H1 (cell line): ENCODE results near the gene HYAL1. TPM values are rescaled to one million over a fixed set of nuclear protein-coding genes. Genes with fewer than 3 reads are reported as not detected.

Experiments
- CTCF ChIA-PET: fragments of 300-600 bp; sonication (Branson Sonifier 250); formaldehyde crosslinking; loops from one replicate; lab custom pipeline; 2021; ENCODE audit not compliant: partially characterized antibody; lab: Charles Lee
- POLR2A ChIA-PET: fragments of 300-600 bp; sonication (Branson Sonifier 250); formaldehyde crosslinking; loops from one replicate; lab custom pipeline; 2021; ENCODE audit warnings: inconsistent platforms; ENCODE audit not compliant: partially characterized antibody; lab: Charles Lee
- DNase-seq, 2 experiments: peaks; one replicate each; pipeline versions ENCODE4 v3.0.0 to v3.0.0-alpha.2; 2010 to 2022; ENCODE audit warnings: low spot score in 2 of 2, low read depth in 1 of 2, mixed read lengths in 1 of 2
- FAIRE-seq: peaks from 2 replicates; lab custom pipeline; 2011; peaks lifted over from hg19 to GRCh38; lab: Jason Lieb, UNC
- H2AFZ ChIP-seq: 2 replicates; pipeline ENCODE4 v1.8.1; 2012; ENCODE audit warnings: low read length, inconsistent platforms
- H2AK5ac ChIP-seq: 2 replicates; pipeline ENCODE4 v1.6.1; 2013; ENCODE audit warnings: low read depth, low read length
- H2BK120ac ChIP-seq: replicated peaks from 2 replicates; pipeline ENCODE3; 2013; ENCODE audit warnings: low read depth, low read length, inconsistent platforms
- H2BK12ac ChIP-seq: 2 replicates; pipeline ENCODE4 v1.6.1; 2013; ENCODE audit warnings: low read depth, low read length
- H2BK15ac ChIP-seq: 2 replicates; pipeline ENCODE4 v1.6.1; 2013; ENCODE audit warnings: low read length
- H2BK20ac ChIP-seq: 2 replicates; pipeline ENCODE4 v1.6.1; 2013; ENCODE audit warnings: low read length
- H2BK5ac ChIP-seq: 2 replicates; pipeline ENCODE4 v1.6.1; 2013; ENCODE audit warnings: low read depth, low read length
- H3K14ac ChIP-seq: 2 replicates; pipeline ENCODE4 v1.6.1; 2013; ENCODE audit warnings: inconsistent platforms; ENCODE audit not compliant: insufficient read length
- H3K18ac ChIP-seq: 2 replicates; pipeline ENCODE4 v1.6.1; 2013; ENCODE audit warnings: low read length; ENCODE audit errors: extremely low read depth
- H3K23ac ChIP-seq: 2 replicates; pipeline ENCODE4 v1.6.1; 2013; ENCODE audit warnings: inconsistent platforms; ENCODE audit not compliant: insufficient read length
- H3K23me2 ChIP-seq: 2 replicates; pipeline ENCODE4 v1.6.1; 2013; ENCODE audit warnings: low read depth, low read length
- H3K27ac ChIP-seq: 2 replicates; pipeline ENCODE4 v1.6.1; 2011; ENCODE audit warnings: low read depth, low read length, inconsistent platforms
- H3K27me3 ChIP-seq, 4 experiments: replicated peaks in 1 of 4; 1 replicate in 1 of 4; 2 replicates in 3 of 4; pipeline versions ENCODE4 v1.6.1 to v1.8.1; 2011 to 2013; ENCODE audit warnings: low read length in 3 of 4, mild to moderate bottlenecking in 3 of 4, inconsistent platforms in 2 of 4, mixed read lengths in 2 of 4, moderate library complexity in 1 of 4; ENCODE audit not compliant: control insufficient read depth in 3 of 4, insufficient read depth in 3 of 4; ENCODE audit errors: extremely low read depth in 1 of 4
- H3K36me3 ChIP-seq, 4 experiments: 2 replicates each; pipeline versions ENCODE4 v1.6.1 to v1.8.1; 2011 to 2013; ENCODE audit warnings: mild to moderate bottlenecking in 4 of 4, low read length in 3 of 4, moderate library complexity in 2 of 4, control low read depth in 1 of 4, inconsistent platforms in 1 of 4; ENCODE audit not compliant: insufficient read depth in 4 of 4, control insufficient read depth in 2 of 4
- H3K4ac ChIP-seq: replicated peaks from 2 replicates; pipeline ENCODE3; 2013; ENCODE audit warnings: low read length, low read depth, mixed read lengths, inconsistent platforms; ENCODE audit not compliant: insufficient read length
- H3K4me1 ChIP-seq, 4 experiments: replicated peaks in 1 of 4; 1 replicate in 1 of 4; 2 replicates in 3 of 4; pipeline versions ENCODE4 v1.6.1 to v1.8.1; 2011 to 2013; ENCODE audit warnings: low read length in 3 of 4, inconsistent platforms in 2 of 4, mixed read lengths in 1 of 4; ENCODE audit not compliant: insufficient read depth in 4 of 4, control insufficient read depth in 3 of 4
- H3K4me2 ChIP-seq, 2 experiments: 2 replicates each; pipeline versions ENCODE4 v1.6.1 to v1.8.1; 2011 to 2013; ENCODE audit warnings: low read depth in 2 of 2, low read length in 2 of 2, control low read depth in 1 of 2, inconsistent platforms in 1 of 2, mild to moderate bottlenecking in 1 of 2; ENCODE audit not compliant: insufficient read depth in 1 of 2
- H3K4me3 ChIP-seq, 4 experiments: fragments of 200-600, 300-600 bp in 1 of 4; sonication (generic), shearing (Covaris generic), sonication (Bioruptor Twin) in 1 of 4; 2 replicates each; pipeline versions ENCODE4 v1.5.1 to v1.8.1; 2011 to 2016; ENCODE audit warnings: low read length in 4 of 4, low read depth in 3 of 4, control low read depth in 2 of 4, inconsistent platforms in 2 of 4, mild to moderate bottlenecking in 2 of 4, mixed read lengths in 1 of 4, moderate library complexity in 1 of 4; ENCODE audit not compliant: insufficient read depth in 2 of 4; ENCODE audit errors: extremely low read depth in 1 of 4
- H3K56ac ChIP-seq: replicated peaks from 2 replicates; pipeline ENCODE3; 2013; ENCODE audit warnings: low read depth, mild to moderate bottlenecking, mixed read lengths, low read length, inconsistent platforms; ENCODE audit not compliant: insufficient read length
- H3K79me1 ChIP-seq: 2 replicates; pipeline ENCODE4 v1.6.1; 2013; ENCODE audit warnings: low read depth, low read length, control low read depth
- H3K79me2 ChIP-seq, 2 experiments: 2 replicates each; pipeline versions ENCODE4 v1.6.1 to v1.8.1; 2012 to 2013; ENCODE audit warnings: low read length in 2 of 2, mild to moderate bottlenecking in 2 of 2, inconsistent platforms in 1 of 2; ENCODE audit not compliant: insufficient read depth in 2 of 2, control insufficient read depth in 1 of 2
- H3K9ac ChIP-seq, 4 experiments: replicated peaks in 1 of 4; 1 replicate in 1 of 4; 2 replicates in 3 of 4; pipeline versions ENCODE4 v1.6.1 to v1.8.1; 2011 to 2013; ENCODE audit warnings: low read depth in 3 of 4, low read length in 3 of 4, control low read depth in 2 of 4, mild to moderate bottlenecking in 2 of 4, moderate library complexity in 2 of 4, inconsistent platforms in 1 of 4; ENCODE audit errors: extremely low read depth in 1 of 4
- H3K9me3 ChIP-seq, 2 experiments: 2 replicates each; pipeline versions ENCODE4 v1.6.1 to v1.8.1; 2012 to 2013; ENCODE audit warnings: mild to moderate bottlenecking in 2 of 2, moderate library complexity in 2 of 2, control low read depth in 1 of 2, inconsistent platforms in 1 of 2, low read depth in 1 of 2, low read length in 1 of 2, mixed read lengths in 1 of 2; ENCODE audit not compliant: insufficient read depth in 2 of 2
- H4K20me1 ChIP-seq, 2 experiments: replicated peaks in 1 of 2; 2 replicates each; pipeline versions ENCODE3 to v1.8.1; 2011 to 2013; ENCODE audit warnings: inconsistent platforms in 2 of 2, low read length in 2 of 2, mild to moderate bottlenecking in 1 of 2; ENCODE audit not compliant: insufficient read depth in 2 of 2, control insufficient read depth in 1 of 2
- H4K5ac ChIP-seq: 2 replicates; pipeline ENCODE4 v1.6.1; 2013; ENCODE audit warnings: low read length, low read depth, mixed read lengths, inconsistent platforms; ENCODE audit not compliant: insufficient read length
- H4K8ac ChIP-seq: 2 replicates; pipeline ENCODE4 v1.8.0; 2013; ENCODE audit warnings: mild to moderate bottlenecking, moderate library complexity, low read length, inconsistent platforms; ENCODE audit not compliant: insufficient read depth; ENCODE audit errors: extremely low read depth
- H4K91ac ChIP-seq: replicated peaks from 2 replicates; pipeline ENCODE3; 2013; ENCODE audit warnings: low read length, mixed read lengths, inconsistent platforms; ENCODE audit not compliant: insufficient read length
- POLR2AphosphoS5 ChIP-seq: IDR thresholded peaks from 2 replicates; pipeline ENCODE4 v1.6.1; 2011; ENCODE audit warnings: low read depth, low read length
- SP2 ChIP-seq: IDR thresholded peaks from 2 replicates; pipeline ENCODE4 v1.6.1; 2012; ENCODE audit warnings: mild to moderate bottlenecking, low read length, inconsistent platforms
- WGBS, 2 experiments: shearing (Covaris generic) in 1 of 2; methylation state at CpG; one replicate each; pipeline versions ENCODE4 v1.1.6 to v1.1.7; 2013 to 2015; ENCODE audit warnings: low lambda C conversion rate in 2 of 2, mixed read lengths in 2 of 2, inconsistent platforms in 1 of 2, low coverage in 1 of 2, missing lambda C conversion rate in 1 of 2; ENCODE audit not compliant: insufficient replicate concordance in 2 of 2, insufficient coverage in 1 of 2, insufficient read length in 1 of 2; ENCODE audit errors: extremely low coverage in 1 of 2, missing lambda C conversion rate in 1 of 2; 5-methylcytosine and 5-hydroxymethylcytosine counted together
- polyA plus RNA-seq, 7 experiments: library from polyadenylated mRNA; depleted of rRNA in 3 of 7; stranded (reverse) in 5 of 7; unstranded in 2 of 7; fragments of >200 nt in 5 of 7; fragments of 200-250 nt in 2 of 7; gene quantifications; 1 replicate in 5 of 7; 2 replicates in 1 of 7; 4 replicates in 1 of 7; pipeline versions ENCODE4 v1.2.1 to v1.2.3, GENCODE V29; 2011 to 2013; ENCODE audit warnings: missing spikeins in 2 of 7, mixed read lengths in 2 of 7
- total RNA-seq: library from RNA; stranded (reverse); fragmentation: NEBNext Ultra II Directional; extraction: Animal tissue kit (Norgen Biotek cat#: 25700); gene quantifications from 2 replicates; pipeline ENCODE4 v1.2.1, GENCODE V29; 2021

Gene HYAL1
- total and polyA plus RNA-seq, 2 of the 8 experiments (the other 6 are each of a cell fraction or from before 2014, with no cell fraction given), result 2.0 to 5.4 TPM

DNA sequence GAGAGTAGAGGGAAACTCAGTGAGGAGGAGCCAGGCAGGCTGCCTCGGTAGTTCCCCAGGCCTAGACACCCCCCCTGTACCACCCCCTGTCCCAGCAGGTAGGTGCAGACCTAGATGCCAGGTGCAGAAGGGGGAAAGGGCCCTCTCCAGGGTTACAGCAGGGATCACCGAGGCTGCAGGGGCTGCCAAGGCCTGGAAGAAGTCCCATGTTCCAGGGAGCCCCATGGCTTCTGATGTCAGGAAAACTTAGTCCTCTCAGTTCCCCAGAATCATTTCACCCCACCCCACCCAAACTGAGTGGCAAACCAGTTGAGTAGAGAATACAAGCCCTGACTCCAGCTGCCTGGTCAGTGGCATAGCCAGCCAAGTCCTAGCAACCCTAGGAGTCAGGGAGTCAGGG is 41.9 kb downstream of the HYAL1 start:
- H3K14ac ChIP-seq, result no peak overlapping the region
- H3K4me1 ChIP-seq, result peaks cover 0 to 38% (median 29%) of the 10 kb centered on the region in 4 experiments; a peak in 6 of 7 replicates
- TF ChIP-seq SP2 (no peak), POLR2AphosphoS5 (0 out of 2 replicates have a peak, but pooled peaks have one; percentile 15)
- no peak overlapping the region for H3K9ac ChIP-seq
- H3K27ac ChIP-seq, result no peak overlapping the region
- H4K5ac ChIP-seq, result no peak overlapping the region
- no peak overlapping the region for H3K56ac ChIP-seq
- H4K91ac ChIP-seq, result peak overlapping the region; percentile 5
- ChIA-PET CTCF (interaction anchor here (2.4 to 53.5 kb wide), 6 partner anchors 8 to 68 kb away, joined by 7 to 2149 read pairs (median 146); partner anchors contain the start of genes GNAI2, GNAT1, HYAL2 and LSMEM2), POLR2A (interaction anchor here (0.8 to 4.3 kb wide), 8 partner anchors 9 to 67 kb away, joined by 3 to 35 read pairs (median 5); partner anchors contain the start of genes HYAL3, NAA80 and SEMA3B)
- WGBS, 2 experiments, result 75% methylated on average over 1 of the region's 2 CpGs; no CpG with 5 or more reads in 1 of the 2 experiments
- peak overlapping the region; percentile 20 for H4K8ac ChIP-seq
- H2BK5ac ChIP-seq, result no peak overlapping the region
- H3K4me2 ChIP-seq, result no peak overlapping the region
- H2AFZ ChIP-seq, result no peak overlapping the region
- FAIRE-seq (no peak), DNase-seq (no peak)
- H2BK12ac ChIP-seq, result peak overlapping the region; percentile 43; the same call in 1 of the 2 replicates
- peaks cover 2% of the 10 kb centered on the region; the same call in 1 of the 2 replicates for H3K23me2 ChIP-seq
- no peak overlapping the region for H3K23ac ChIP-seq
- H3K79me2 ChIP-seq, result no peaks in the 10 kb centered on the region
- H3K4me3 ChIP-seq, result no peak overlapping the region
- 0 out of 2 replicates have a peak overlapping the region, but pooled peaks have one; percentile 61 for H2BK20ac ChIP-seq
- peaks cover 8 to 18% (median 12%) of the 10 kb centered on the region in 4 experiments; a peak in 6 of 8 replicates for H3K36me3 ChIP-seq
- H3K9me3 ChIP-seq, result no peaks in the 10 kb centered on the region
- H2AK5ac ChIP-seq, result peak overlapping the region; percentile 28; the same call in 1 of the 2 replicates
- no peak overlapping the region for H2BK120ac ChIP-seq
- peaks cover 2 to 7% of the 10 kb centered on the region in 2 experiments for H4K20me1 ChIP-seq
- no peaks in the 10 kb centered on the region; a peak in 1 of 7 replicates for H3K27me3 ChIP-seq
- H3K18ac ChIP-seq, result no peak overlapping the region
- no peak overlapping the region for H3K4ac ChIP-seq
- H3K79me1 ChIP-seq, result no peaks in the 10 kb centered on the region
- H2BK15ac ChIP-seq, result no peak overlapping the region
